ENCODE measurements around the gene FLYWCH1. TPM values are rescaled to one million over a fixed set of nuclear protein-coding genes. Genes with fewer than 3 reads are reported as not detected.

The FLYWCH1 gene
- total RNA-seq, 1 experiment from 2014 or later, result 12.5 TPM

DNA sequence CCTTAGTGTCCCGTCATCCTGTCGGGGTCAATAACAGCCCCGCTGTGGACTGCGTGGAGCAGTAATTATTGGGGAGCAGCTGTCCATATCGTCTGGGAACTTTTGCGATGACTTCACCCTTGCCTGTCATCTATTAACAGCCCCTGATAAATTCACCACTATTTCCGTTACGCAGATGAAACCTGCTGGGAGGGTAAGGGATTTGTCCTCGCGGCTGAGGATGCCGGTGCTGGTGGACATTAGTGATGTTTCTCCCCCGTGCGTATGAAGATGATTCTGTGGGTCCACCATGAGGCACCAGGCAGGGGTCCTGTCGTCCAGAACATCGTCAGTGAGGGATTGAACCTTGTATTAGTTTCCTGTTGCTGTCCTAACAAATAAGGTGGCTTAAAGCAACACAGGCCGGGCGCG is 27.7 kb upstream of the FLYWCH1 start:
- no peak overlapping the region for H3K23ac ChIP-seq (ENCODE audit: insufficient read length, low read depth, low read length)
- H3K4me2 ChIP-seq (ENCODE audit: insufficient read depth, insufficient read length, low read length), result peak overlapping the region; percentile 59
- no peak overlapping the region for H4K91ac ChIP-seq (ENCODE audit: insufficient read length, low read depth, low read length)
- no peak overlapping the region for H2BK5ac ChIP-seq (ENCODE audit: insufficient read length, low read length)
- no peak overlapping the region for H3K14ac ChIP-seq (ENCODE audit: insufficient read depth, low read length)
- peaks cover 6% of the 10 kb centered on the region for H3K23me2 ChIP-seq (ENCODE audit: insufficient read length, low read depth, low read length, poor library complexity, severe bottlenecking)
- WGBS (ENCODE audit: extremely low coverage, insufficient read length, low lambda C conversion rate), result no CpG with 5 or more reads among the region's 18 CpGs
- H2AFZ ChIP-seq (ENCODE audit: low read length), result no peak overlapping the region
- no peak overlapping the region for H4K8ac ChIP-seq (replicated peaks; ENCODE audit: insufficient read length, low read depth, low read length)
- H3K9ac ChIP-seq (ENCODE audit: extremely low read depth, insufficient read length, low read length), result no peak overlapping the region
- H2BK15ac ChIP-seq (ENCODE audit: low read depth, low read length), result no peak overlapping the region
- H2BK12ac ChIP-seq (ENCODE audit: insufficient read length, low read depth, low read length), result no peak overlapping the region
- Mint-ChIP-seq H3K27me3 (ENCODE audit: low read depth) (peaks cover 22% of the 10 kb centered on the region), H3K4me1 (peaks cover 5 to 6% of the 10 kb centered on the region in 2 experiments), H3K36me3 (ENCODE audit: insufficient read depth in 1 of 3, low read depth in 3 of 3) (peaks cover 0 to 2% (median 0%) of the 10 kb centered on the region in 3 experiments; a peak in 1 of 7 replicates), H3K4me3 (peak overlapping the region; percentile 82 to 90), H3K9me3 (peaks cover 0 to 7% of the 10 kb centered on the region in 2 experiments; a peak in 3 of 5 replicates), H3K27ac (peak overlapping the region in 1 of 3 experiments; percentile 40; a peak in 1 of 7 replicates)
- TF ChIP-seq, protein P1, sequence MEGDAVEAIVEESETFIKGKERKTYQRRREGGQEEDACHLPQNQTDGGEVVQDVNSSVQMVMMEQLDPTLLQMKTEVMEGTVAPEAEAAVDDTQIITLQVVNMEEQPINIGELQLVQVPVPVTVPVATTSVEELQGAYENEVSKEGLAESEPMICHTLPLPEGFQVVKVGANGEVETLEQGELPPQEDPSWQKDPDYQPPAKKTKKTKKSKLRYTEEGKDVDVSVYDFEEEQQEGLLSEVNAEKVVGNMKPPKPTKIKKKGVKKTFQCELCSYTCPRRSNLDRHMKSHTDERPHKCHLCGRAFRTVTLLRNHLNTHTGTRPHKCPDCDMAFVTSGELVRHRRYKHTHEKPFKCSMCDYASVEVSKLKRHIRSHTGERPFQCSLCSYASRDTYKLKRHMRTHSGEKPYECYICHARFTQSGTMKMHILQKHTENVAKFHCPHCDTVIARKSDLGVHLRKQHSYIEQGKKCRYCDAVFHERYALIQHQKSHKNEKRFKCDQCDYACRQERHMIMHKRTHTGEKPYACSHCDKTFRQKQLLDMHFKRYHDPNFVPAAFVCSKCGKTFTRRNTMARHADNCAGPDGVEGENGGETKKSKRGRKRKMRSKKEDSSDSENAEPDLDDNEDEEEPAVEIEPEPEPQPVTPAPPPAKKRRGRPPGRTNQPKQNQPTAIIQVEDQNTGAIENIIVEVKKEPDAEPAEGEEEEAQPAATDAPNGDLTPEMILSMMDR (conservative IDR thresholded peaks at IDR 0.05), result no peak
- H3K4ac ChIP-seq (ENCODE audit: low read depth, low read length), result no peak overlapping the region
- DNase-seq, result no peak
- no peak overlapping the region for H2AK5ac ChIP-seq (ENCODE audit: insufficient read length, low read length)
- no peaks in the 10 kb centered on the region for H3K79me2 ChIP-seq (ENCODE audit: insufficient read depth, low read length)
- no peak overlapping the region for H3T11ph ChIP-seq (ENCODE audit: low read length)
- H3K4me1 ChIP-seq (ENCODE audit: insufficient read depth, low read length), result no peaks in the 10 kb centered on the region
- no peaks in the 10 kb centered on the region for H3K9me3 ChIP-seq (ENCODE audit: control insufficient read depth, low read depth, low read length)
- H3K79me1 ChIP-seq (ENCODE audit: insufficient read depth, low read depth, low read length, poor library complexity, severe bottlenecking), result no peaks in the 10 kb centered on the region
- no peaks in the 10 kb centered on the region for H4K20me1 ChIP-seq (ENCODE audit: control insufficient read depth, insufficient read depth, insufficient read length)
- no peak overlapping the region for H3K56ac ChIP-seq (ENCODE audit: insufficient read length, low read depth, low read length)
- H2BK20ac ChIP-seq (ENCODE audit: low read depth, low read length, poor library complexity, severe bottlenecking), result no peak overlapping the region
- H3K27me3 ChIP-seq (ENCODE audit: insufficient read depth, low read length), result no peaks in the 10 kb centered on the region
- no peak overlapping the region for H2BK120ac ChIP-seq (ENCODE audit: low read depth, low read length, poor library complexity, severe bottlenecking)
- no peak overlapping the region for H3K27ac ChIP-seq (ENCODE audit: insufficient read length, low read depth, low read length)
- H4K5ac ChIP-seq (ENCODE audit: insufficient read length, low read depth, low read length), result no peak overlapping the region
- H3K18ac ChIP-seq (ENCODE audit: insufficient read length, low read depth, low read length), result no peak overlapping the region

Data from H9 (cell line).